Lower lobe of right lung (tissue), 2 donors: ENCODE measurements around the gene MTG2. TPM values are rescaled to one million over a fixed set of nuclear protein-coding genes. Genes with fewer than 3 reads are reported as not detected.
"Not testable (repeated sequence)": the region's sequence is repeated elsewhere in the genome, so short reads cannot be mapped to it uniquely, and the experiment has no call there.

Source experiments
- ATAC-seq, 2 donors: fragments of 200-7000 bp; cut with Tn5 transposase; one replicate each; pipeline ENCODE4 v1.9.1; 2020 to 2022; ENCODE audit warnings: mild to moderate bottlenecking in 2 of 2, moderate library complexity in 2 of 2
- DNase-seq: peaks from one replicate; pipeline ENCODE4 v3.0.0-alpha.2; 2020
- H3K27ac ChIP-seq: fragments of 200-600 bp; one replicate; pipeline ENCODE4 v1.8.0; 2022
- H3K27me3 ChIP-seq: fragments of 200-600 bp; one replicate; pipeline ENCODE4 v1.8.0; 2022; ENCODE audit warnings: low read depth
- H3K36me3 ChIP-seq: fragments of 200-600 bp; one replicate; pipeline ENCODE4 v1.8.0; 2022; ENCODE audit warnings: mild to moderate bottlenecking
- H3K4me1 ChIP-seq: fragments of 200-600 bp; one replicate; pipeline ENCODE4 v1.8.0; 2022
- H3K4me3 ChIP-seq: fragments of 200-600 bp; one replicate; pipeline ENCODE4 v1.8.0; 2022; ENCODE audit warnings: mild to moderate bottlenecking
- H3K9me3 ChIP-seq: fragments of 200-600 bp; one replicate; pipeline ENCODE4 v1.8.0; 2022
- intact Hi-C: fragments of 100-400 bp; cut with DNase I; formaldehyde crosslinking; loops from one replicate; pipeline ENCODE4 v1.11.0; 2022
- total RNA-seq: library from RNA; stranded (reverse); fragmentation: NEBNext Ultra II Directional; extraction: Animal tissue kit (Norgen Biotek cat#: 25700); gene quantifications from one replicate; pipeline ENCODE4 v1.2.1, GENCODE V29; 2021
- TF ChIP-seq, protein P1 (sequence below): fragments of 200-600 bp; IDR thresholded peaks from one replicate; pipeline ENCODE4 v1.8.0; 2022; ENCODE audit warnings: antibody characterized with exemption, mild to moderate bottlenecking
- donor health status: DM: no; HTN: yes; CAD: no; lungs with severe emphysema.

Gene MTG2
- total RNA-seq, 1 donor from 2014 or later, result 27.1 TPM

DNA sequence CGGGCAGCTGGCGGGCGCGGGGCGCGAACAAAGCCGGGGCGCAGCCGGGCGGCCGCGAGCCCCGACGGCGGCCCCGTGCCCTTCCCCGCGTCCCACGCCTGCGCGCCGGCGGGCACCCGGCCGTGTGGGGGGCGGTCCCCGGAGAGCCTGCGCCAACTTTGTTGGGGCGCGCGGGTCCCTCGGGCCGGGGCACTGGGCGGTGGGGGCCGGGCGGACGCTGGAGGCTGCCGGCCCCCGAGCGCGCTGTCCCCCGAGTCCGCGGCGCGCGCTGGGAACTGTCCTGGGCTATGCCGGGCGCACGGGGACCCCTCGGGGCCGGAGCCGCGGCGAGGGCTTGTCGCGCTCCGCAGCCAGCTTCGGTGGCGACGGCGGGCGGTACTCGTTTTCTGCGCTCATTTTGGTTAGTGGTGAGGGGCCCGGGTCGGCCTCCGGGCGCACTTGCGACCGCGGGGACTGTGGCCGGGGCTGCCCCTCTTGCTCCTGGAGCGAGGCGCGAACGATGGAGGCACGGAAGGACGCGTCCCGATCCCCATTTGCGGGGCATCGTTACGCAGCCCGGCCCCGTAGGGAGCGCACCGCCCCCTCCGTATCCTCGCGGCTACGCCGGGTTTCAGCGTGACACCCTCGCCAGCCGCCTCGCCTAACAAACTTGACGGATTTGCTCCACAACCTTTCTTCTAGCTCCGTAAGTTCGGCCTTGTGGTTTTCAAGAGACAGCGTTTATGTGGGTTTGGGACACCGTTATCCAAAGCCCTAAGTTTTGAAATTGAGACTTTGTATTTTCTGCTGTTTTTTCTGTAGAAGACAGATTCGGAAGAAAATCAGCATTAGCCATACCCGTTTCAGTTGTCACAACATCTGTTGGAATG lies 38.6 kb upstream of the MTG2 start:
- H3K9me3 ChIP-seq, result no peaks in the 10 kb centered on the region
- TF ChIP-seq, protein P1, sequence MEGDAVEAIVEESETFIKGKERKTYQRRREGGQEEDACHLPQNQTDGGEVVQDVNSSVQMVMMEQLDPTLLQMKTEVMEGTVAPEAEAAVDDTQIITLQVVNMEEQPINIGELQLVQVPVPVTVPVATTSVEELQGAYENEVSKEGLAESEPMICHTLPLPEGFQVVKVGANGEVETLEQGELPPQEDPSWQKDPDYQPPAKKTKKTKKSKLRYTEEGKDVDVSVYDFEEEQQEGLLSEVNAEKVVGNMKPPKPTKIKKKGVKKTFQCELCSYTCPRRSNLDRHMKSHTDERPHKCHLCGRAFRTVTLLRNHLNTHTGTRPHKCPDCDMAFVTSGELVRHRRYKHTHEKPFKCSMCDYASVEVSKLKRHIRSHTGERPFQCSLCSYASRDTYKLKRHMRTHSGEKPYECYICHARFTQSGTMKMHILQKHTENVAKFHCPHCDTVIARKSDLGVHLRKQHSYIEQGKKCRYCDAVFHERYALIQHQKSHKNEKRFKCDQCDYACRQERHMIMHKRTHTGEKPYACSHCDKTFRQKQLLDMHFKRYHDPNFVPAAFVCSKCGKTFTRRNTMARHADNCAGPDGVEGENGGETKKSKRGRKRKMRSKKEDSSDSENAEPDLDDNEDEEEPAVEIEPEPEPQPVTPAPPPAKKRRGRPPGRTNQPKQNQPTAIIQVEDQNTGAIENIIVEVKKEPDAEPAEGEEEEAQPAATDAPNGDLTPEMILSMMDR, result no peak
- intact Hi-C loops, result no loop called here
- H3K4me1 ChIP-seq, result peaks cover 41% of the 10 kb centered on the region
- ATAC-seq (peak; percentile 56 to 65), DNase-seq (peak; percentile 76)
- H3K36me3 ChIP-seq, result peaks cover 18% of the 10 kb centered on the region
- H3K4me3 ChIP-seq, result peak overlapping the region; percentile 90
- no peaks in the 10 kb centered on the region for H3K27me3 ChIP-seq
- peak overlapping the region; percentile 89 for H3K27ac ChIP-seq

DNA sequence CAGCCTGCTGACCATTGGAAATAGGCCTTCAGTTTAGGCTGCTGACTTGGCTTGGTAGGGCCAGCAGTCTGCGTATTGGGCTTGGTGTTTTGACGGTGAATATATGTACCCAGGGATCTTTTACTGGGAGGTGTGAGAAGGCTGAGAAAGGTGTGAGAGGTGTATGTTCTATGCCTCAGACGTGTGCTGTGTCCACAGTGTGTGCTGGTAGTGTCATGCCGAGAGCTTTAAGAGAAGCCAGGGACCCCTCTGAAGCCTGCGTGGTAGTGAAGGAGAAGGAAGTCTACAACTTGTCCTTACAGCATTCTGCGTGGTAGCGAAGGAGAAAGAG lies 37.2 kb upstream of the MTG2 start:
- DNase-seq (no peak), ATAC-seq (no peak)
- H3K27me3 ChIP-seq, result no peaks in the 10 kb centered on the region
- H3K9me3 ChIP-seq, result no peaks in the 10 kb centered on the region
- H3K4me1 ChIP-seq, result peaks cover 47% of the 10 kb centered on the region
- H3K4me3 ChIP-seq, result no peak overlapping the region
- TF ChIP-seq, protein P1, result no peak
- intact Hi-C loops, result no loop called here
- peaks cover 3% of the 10 kb centered on the region for H3K36me3 ChIP-seq
- no peak overlapping the region for H3K27ac ChIP-seq

DNA sequence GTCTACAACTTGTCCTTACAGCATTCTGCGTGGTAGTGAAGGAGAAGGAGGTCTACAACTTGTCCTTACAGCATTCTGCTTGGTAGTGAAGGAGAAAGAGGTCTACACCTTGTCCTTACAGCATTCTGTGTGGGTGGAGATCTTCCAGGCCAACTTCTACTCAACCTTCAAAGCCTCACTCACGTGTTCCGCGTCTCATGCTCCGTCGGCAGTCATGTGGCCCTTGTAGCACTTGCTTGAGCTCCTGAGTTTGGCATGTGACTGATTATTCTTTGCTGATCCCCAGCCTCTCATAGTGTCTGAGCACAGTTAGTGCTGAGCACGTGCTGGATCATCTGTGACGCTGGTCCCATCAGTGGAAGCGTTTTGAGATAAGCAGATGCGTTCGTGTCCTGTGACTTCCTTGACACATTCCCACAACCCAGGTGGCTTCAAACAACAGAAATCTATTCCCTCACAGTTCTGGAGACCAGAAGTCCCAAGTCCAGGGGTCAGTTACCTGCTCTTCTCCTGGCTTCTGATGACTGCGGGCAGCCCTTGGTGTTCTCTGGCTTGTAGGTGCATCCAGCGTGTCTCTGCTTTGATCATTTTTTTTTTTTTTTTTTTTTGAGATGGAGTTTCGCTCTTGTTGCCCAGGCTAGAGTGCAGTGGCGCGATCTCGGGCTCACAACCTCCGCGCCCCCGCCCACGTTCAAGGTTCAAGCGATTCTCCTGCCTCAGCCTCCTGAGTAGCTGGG lies 36.6 kb upstream of the MTG2 start:
- Histone ChIP-seq H3K27ac (no peak overlapping the region), H3K4me3 (no peak overlapping the region), H3K9me3 (no peaks in the 10 kb centered on the region), H3K36me3 (no peaks in the 10 kb centered on the region), H3K4me1 (peaks cover 42% of the 10 kb centered on the region), H3K27me3 (no peaks in the 10 kb centered on the region)
- TF ChIP-seq, protein P1, result no peak
- DNase-seq (no peak), ATAC-seq (no peak)
- intact Hi-C loops, result no loop called here

- ATAC-seq (no peak), DNase-seq (no peak)
- no peaks in the 10 kb centered on the region for H3K27me3 ChIP-seq
- H3K27ac ChIP-seq, result no peak overlapping the region
- H3K4me1 ChIP-seq, result peaks cover 33% of the 10 kb centered on the region
- intact Hi-C loops, result no loop called here
- no peaks in the 10 kb centered on the region for H3K9me3 ChIP-seq
- TF ChIP-seq, protein P1, result no peak
- no peak overlapping the region for H3K4me3 ChIP-seq
- no peaks in the 10 kb centered on the region for H3K36me3 ChIP-seq
These were observed 35.7 kb upstream of the MTG2 start for GRCh38 chr20:62147125-62147524.

DNA sequence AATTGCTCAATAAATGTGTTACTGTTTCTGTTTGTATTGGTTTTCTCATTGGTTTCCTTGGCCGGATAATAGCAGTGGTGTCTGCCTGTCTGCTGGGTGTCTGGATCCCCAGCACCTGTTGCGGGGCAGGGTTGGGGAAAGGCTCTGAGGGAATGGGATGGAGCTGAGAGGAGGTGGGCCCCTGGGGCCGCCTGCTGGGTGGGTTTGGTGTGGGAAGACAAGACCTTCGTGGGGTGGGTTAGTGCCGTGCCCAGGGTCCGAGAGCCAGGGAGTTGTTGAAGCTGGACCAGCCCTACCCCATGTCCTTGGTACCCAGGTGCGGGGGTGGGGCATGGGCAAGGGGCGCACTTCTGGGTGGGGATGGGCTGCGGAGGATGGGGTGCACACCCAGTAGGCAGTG lies 35.3 kb upstream of the MTG2 start:
- Histone ChIP-seq H3K9me3 (no peaks in the 10 kb centered on the region), H3K4me1 (peaks cover 32% of the 10 kb centered on the region)
- TF ChIP-seq, protein P1, result no peak

DNA sequence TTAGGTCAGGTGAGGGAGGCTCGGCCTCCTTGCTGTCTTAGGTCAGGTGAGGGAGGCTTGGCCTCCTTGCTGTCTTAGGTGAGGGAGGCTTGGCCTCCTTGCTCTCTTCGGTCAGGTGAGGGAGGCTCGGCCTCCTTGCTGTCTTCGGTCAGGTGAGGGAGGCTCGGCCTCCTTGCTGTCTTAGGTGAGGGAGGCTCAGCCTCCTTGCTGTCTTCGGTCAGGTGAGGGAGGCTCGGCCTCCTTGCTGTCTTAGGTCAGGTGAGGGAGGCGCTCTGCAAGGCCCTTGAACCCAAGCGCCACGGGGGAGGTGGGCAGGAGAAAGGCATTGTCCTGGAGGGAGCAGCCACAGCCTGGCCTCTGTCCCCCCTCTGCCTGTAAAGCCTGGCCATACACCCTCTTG lies 34.4 kb upstream of the MTG2 start:
- intact Hi-C loops, DNase-seq, ATAC-seq: not testable (repeated sequence)

More for the DNA sequence above, 35.3 kb upstream of the MTG2 start:
- intact Hi-C loops, result no loop called here
- no peak overlapping the region for H3K27ac ChIP-seq
- no peak overlapping the region for H3K4me3 ChIP-seq
- H3K27me3 ChIP-seq, result no peaks in the 10 kb centered on the region
- no peaks in the 10 kb centered on the region for H3K36me3 ChIP-seq
- no peak for ATAC-seq
- no peak for DNase-seq

More for the DNA sequence above, 34.4 kb upstream of the MTG2 start:
- peaks cover 32% of the 10 kb centered on the region for H3K4me1 ChIP-seq
- not testable (repeated sequence) for H3K4me3 ChIP-seq, H3K36me3 ChIP-seq, H3K9me3 ChIP-seq, H3K27me3 ChIP-seq
- H3K27ac ChIP-seq, result peak overlapping the region; percentile 56
